ENCODE measurements around the gene HADHA.
"Not testable (repeated sequence)": the region's sequence is repeated elsewhere in the genome, so short reads cannot be mapped to it uniquely, and the experiment has no call there.

HADHA gene

DNA sequence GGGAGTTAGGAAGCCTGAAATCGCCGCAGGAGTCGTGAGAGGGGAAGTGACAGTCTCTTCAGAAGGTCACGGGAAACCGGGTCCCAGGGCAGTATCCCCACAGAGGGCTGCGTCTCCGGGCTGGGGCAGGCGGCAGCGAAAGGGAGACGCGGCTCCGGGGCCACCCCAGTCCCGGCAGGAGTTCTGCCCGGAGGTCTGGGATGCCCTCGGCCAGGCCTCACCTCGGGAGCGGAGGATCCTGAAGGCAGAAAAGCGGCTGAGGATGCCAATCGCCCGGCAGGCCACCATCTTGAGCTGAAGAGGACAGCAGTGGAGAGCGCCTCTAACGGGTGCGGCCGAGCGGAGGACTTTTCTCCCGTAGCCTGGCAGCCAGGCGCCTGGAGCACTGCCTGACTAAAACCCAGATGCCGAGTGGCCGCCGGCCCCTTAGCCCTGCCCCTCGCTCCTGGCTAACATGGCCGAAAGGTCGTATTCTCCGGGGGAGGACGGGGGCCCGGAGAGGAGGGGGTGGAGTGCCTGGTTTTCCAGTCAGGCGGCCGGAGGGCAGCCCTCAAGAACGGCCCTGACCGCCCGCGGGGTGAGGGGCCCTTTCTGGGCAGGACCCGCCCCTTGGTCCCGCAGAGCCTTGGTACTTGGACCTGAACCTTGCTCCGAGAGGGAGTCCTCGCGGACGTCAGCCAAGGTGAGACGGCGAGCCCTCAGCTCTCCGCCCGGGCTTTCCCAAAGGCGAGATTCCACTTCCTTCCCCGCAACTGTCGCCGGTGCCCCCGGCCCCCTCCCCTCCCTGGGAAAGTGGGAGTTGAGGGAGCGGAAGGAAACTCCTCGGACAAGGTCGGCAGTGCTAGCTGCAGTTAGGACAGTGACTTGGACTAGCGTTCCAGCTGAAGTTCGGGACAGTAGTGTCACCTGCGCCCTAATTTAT lies at the start of gene HADHA, which contains the start of gene HADHB:
TSS of gene HADHA (minus strand) at position 324 of the 922 bp plus-strand sequence. CDS start at position 288, 36 bp downstream.
TSS of gene HADHB (plus strand) at position 631 of the 922 bp plus-strand sequence. CDS start 9,316 bp downstream, outside the sequence.
- DNase-seq (ENCODE audit: low read depth in 3 of 3) = peak; percentile 62 to 85 (median 71)

DNA sequence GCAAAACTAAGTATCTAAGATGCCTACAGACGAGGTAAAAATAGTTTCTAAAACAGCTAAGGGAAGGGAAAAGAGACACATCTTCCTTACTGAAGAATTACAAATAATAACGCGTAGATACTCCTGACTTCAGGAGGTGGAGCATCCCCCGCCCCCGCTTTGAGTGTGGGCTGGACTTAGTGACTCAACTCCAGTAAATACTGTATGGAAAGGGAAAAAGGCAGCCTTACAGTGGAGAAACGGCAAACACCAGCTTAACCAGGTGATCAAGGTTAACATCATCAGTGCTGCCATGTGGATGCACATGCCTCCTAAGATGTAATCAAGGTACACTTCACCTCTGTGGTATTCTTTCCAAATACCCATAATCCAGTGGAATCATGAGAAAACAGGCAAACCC lies 48.2 kb upstream of the HADHA start:
- DNase-seq (ENCODE audit: low read depth in 3 of 3) = no peak

DNA sequence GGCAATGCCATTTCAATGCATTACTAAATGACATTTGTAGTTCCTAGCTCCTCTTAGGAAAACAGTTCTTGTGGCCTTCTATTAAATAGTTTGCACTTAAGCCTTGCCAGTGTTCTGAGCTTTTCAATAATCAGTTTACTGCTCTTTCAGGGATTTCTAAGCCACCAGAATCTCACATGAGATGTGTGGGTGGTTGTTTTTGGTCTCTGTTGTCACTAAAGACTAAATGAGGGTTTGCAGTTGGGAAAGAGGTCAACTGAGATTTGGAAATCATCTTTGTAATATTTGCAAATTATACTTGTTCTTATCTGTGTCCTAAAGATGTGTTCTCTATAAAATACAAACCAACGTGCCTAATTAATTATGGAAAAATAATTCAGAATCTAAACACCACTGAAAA lies 45.6 kb upstream of the HADHA start:
- DNase-seq (ENCODE audit: low read depth in 3 of 3) = no peak

DNA sequence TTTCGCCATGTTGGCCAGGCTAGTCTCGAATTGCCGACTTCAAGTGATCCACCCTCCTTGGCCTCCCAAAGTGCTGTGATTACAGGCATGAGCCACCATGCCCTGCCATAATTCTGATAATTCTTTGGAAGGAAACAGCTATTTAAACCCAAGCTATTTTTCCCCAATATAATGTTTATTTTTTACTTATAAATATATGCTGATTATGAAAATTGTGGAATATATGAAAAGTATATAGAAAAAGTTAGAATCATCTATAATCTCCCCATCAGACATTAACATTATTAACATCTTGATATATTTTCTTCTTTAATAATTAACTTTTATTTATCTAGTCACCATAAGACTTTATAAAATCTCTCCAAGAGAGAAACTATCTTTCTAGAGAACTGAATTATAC lies 41.5 kb upstream of the HADHA start:
- no peak for DNase-seq (ENCODE audit: low read depth in 3 of 3)

DNA sequence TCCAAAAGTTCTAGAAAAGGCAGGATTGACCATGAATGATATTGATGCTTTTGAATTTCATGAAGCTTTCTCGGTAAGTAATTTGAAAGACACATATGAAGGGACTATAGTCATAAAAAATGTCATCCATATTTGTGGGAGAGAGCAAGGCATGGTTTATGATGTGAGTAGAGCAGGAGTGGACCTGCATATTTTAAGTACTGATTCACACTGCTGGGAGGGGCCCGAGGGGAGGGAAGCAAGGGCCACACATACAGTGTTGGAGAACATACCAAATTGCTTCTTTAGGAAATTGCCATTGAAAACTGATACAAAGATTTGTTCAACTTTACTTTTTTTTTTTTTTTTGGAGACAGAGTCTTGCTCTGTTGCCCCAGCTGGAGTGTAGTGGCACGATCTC lies 39.7 kb upstream of the HADHA start:
- no peak for DNase-seq (ENCODE audit: low read depth in 3 of 3)

DNA sequence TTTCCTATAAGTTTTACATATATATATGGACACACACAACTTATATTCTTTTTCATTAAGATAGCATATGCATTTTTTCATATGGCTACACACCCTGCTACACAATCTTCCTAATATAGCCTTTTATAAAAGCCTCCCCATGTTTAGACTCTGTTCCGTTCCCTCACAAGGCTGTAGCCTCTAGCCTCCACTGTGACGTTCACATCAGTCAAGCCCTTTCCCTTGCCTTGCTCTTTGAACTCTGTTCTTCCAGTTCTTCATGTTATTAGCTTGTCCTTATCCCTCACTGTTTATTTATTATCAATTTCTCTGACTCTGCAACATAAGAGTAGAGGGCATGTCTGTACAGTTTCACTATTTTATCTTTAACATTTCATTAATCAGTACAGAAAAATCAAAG lies 39.2 kb upstream of the HADHA start:
- no peak for DNase-seq (ENCODE audit: low read depth in 3 of 3)

DNA sequence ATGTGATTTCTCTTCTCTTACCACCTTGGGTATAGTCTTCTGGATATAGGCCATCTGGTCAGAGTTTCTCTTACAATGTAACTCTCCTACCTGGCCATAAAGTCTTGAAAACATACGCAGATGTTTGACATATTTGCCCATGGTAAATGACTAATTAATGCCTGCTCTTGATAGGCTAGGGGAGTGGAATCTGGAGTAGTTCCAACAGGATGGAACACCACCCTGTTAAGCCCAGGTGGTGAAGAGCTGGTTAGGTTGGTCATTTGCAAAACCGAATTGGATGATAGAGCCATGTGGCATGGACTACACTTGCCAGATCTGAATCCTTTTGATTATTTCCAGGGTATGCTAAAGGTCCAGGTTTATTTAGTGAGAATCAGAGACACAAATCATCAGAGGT lies 36.8 kb upstream of the HADHA start:
- DNase-seq (ENCODE audit: low read depth in 3 of 3) = no peak

DNA sequence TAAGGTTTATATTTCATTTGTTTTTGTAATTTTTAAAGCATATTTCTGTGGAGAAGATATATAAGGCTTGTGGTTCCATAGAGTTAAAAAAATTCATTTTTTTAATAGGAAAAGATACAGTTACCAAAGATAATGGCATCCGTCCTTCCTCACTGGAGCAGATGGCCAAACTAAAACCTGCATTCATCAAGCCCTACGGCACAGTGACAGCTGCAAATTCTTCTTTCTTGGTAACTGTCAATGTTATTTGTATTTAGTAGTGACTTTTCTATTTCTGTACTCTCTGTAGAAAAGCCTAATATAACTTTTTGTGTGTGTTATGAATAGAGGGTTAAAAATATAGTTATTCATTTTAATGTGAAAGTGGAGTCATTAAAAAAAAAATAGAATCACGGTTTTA lies 35.5 kb upstream of the HADHA start:
- DNase-seq (ENCODE audit: low read depth in 3 of 3) = no peak

DNA sequence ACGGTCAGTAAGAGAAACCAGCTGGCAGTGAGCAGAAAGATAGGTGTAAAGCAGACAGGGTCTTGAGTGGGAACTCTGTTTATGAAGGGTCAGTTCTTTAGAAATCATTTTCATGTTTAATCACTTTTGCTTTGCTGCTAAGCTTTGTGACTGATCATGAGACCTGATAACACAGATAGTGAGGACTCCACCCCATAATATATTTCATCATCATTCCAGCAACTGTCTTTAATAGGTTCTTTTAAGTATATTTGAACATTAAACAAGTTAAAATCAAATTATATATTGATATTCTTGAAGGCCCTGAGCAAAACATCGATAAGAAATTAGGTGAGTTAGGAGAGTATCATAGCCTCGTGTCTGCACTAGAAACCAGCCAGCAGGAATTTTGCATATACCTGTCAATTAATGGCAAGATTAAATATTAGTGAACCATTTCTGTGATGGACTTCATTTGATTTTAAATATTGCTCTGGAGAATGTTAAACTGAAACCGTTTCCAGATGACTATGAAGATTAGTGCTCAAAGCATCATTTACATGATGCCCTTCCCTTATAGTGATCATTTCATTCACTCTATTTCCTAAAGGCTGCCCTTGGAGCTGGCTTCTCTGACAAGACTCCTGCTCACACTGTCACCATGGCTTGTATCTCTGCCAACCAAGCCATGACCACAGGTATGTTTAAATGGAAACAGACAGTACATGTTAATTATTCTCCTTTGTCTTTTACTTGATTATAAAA lies 32.2 kb upstream of the HADHA start:
- no peak for DNase-seq (ENCODE audit: low read depth in 3 of 3)

DNA sequence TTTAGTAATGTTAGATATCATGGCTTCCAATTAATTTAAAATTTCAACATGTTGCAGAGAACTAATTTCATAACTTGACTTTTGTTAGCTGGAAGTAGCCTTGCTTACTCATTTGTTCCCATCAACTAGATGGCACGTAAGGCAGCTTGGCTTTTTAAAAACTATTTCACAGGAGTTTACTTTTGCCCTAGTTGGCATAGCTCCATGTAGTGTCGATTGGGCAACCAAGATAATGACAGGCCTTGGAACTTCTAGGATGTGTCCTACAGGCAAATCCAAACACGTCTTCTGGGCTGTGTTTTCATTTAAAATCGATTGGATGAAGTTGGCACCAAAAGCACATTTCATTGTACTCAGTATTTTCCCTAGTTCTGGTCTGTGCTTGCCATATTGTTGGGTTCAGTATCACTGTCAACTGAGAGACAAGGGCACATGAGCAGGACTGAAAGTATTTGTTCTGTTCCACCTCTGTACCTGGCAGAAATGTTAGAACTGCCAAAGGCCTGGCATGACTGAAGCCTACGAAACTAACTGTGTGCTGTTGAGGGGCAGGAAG lies 29.7 kb upstream of the HADHA start:
- no peak for DNase-seq (ENCODE audit: low read depth in 3 of 3)

DNA sequence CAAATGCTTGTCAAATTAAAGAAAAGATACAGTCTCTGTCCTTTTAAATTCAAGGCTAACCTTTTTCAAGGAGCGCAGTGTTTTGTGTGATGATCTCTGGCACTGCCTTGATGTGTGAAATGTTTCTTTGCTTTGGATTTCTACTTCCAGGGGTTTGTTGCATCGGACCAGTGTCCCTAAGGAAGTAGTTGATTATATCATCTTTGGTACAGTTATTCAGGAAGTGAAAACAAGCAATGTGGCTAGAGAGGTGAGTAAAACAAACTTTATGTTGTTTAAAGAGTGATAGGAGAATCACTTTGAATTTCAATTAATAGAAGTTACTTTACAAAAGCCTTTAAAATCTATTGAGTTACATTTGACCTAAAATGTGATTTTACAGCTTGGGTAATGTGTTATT lies 29.1 kb upstream of the HADHA start:
- no peak for DNase-seq (ENCODE audit: low read depth in 3 of 3)

DNA sequence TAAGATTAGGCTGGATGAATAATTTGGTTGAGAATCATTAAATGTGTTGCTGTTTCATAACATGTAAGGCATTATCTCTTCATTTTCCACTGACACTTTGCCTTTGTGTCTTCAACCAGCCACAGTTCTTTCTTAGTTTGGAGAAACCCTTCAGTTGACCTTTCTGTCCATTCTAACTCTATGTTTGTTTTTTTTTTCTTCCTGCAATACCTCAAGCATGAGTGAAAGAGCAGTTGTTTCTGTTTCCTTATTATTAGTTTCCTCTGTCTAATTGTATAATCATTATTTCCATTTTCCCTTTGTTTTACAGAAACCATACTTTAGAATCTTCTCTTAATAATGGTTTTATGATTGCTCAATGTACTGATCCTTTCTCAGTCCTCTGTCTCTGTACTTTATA lies 25.9 kb upstream of the HADHA start:
- DNase-seq (ENCODE audit: low read depth in 3 of 3) = no peak

DNA sequence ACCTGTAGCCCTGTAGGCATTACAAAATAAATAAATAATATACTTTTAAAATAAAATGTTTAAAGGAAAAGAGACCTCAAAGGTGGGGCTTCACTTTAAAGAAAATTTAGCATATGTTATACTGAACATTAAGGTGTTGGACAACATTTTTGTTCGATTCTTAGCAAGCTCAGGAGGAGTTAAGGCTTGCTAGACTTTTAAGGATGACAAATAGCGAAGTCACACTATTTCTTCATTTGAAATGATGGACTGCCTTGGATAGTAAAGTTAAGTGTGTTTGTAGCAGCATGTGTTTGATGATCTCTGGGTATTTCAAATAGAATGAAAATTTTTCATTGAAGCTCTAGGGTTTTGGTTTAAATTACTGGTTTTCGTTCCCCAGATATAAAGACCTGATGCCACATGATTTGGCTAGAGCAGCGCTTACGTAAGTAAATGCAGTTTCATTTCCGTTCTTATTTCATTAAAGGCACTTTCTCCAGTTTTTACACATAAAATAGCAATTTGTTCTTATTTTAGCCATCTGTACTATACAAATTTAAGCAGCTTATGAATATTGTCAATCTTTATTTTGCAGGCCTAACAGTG lies 25.2 kb upstream of the HADHA start:
- DNase-seq (ENCODE audit: low read depth in 3 of 3) = no peak

DNA sequence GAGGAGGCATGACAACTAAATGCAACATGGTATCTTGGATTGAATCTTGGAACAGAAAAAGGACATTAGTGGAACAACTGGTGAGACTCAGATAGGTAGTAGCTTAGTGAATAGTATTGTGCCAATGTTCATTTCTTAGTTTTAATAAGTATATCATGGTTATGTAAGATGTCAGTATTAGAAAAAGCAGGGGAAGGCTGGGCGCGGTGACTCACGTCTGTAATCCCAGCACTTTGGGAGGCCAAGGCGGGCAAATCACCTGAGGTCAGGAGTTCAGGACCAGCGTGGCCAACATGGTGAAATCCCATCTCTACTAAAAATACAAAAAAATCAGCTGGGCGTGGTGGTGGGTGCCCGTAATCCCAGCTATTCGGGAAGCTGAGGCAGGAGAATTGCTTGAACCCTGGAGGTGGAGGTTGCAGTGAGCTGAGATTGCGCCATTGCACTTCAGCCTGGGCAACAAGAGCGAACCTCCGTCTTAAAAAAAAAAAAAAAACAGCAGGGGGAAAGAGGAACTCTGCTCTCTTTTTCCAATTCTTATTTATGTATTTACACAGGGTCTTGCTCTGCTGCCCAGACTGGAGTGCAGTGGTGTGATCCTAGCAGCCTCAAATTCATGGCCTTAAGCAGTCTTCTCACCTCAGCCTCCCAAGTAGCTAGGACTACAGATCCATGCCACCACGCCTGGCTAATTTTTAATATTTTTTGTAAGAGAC lies 24.4 kb upstream of the HADHA start:
- not testable (repeated sequence) for DNase-seq (ENCODE audit: low read depth in 3 of 3)

DNA sequence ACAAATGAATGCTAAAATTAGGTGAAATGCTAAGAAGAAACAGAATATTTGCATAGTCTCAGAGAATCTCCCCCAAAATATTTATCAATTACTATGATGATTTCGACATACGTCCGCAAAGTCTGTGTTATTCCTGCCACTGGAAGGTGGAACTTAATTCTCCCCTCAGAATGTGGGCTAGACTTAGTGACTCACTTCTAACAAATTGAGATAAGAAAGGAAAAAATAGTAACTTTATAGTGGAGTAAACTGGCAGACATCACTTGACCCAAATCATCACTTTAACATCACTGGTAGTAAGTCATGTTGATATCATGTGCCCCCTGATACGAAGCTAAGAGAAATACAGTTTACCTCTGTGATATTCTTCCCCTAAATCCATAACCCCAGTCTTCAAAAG lies 23.8 kb upstream of the HADHA start:
- DNase-seq (ENCODE audit: low read depth in 3 of 3) = no peak

DNA sequence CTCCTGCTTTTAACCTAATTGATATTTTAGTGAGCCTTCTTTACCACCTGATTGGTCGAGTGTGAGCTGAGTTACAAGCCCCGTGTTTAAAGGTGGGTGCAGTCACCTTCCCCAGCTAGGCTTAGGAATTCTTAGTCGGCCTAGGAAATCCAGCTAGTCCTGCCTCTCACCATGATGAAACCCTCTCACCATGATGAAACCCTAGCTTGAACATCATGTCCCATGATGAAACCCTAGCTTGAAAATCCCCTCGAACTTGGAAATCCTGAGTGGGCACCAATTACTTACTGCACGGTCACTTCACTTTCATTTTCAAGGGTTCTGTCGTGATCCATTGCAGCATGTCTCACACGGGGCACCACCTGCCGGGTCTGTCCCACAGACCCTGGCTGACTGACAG lies 14.4 kb upstream of the HADHA start:
- not testable (repeated sequence) for DNase-seq (ENCODE audit: low read depth in 3 of 3)

DNA sequence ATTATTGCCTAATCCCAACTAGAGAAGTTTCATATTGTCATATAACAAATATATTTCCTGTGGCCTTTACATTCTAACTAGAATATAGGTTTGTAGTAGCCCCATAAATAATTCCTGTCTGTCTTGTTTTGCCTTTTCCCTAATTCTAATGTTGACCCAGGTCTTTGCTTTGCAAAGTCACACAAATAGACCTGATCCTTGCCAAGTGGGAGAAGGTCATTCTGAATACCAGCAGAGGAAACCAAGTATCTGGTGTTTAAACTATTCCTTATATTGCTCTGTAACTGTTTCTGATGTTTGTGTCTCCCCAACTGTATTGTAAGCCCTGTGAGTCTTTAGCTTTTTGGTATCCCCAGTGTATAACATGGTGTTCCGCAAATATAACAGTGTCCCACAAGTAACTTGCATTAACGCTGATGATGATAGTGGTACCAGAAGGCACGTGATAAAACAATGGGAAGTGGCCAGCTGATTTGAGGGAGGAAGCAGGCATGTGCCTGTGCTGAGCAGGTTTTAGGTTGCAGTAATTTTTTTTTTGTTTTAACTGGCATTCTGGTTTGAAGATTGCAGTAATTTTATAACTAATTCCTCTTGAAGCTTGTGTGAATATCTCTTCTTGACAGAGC lies 11.4 kb upstream of the HADHA start:
- no peak for DNase-seq (ENCODE audit: low read depth in 3 of 3)

DNA sequence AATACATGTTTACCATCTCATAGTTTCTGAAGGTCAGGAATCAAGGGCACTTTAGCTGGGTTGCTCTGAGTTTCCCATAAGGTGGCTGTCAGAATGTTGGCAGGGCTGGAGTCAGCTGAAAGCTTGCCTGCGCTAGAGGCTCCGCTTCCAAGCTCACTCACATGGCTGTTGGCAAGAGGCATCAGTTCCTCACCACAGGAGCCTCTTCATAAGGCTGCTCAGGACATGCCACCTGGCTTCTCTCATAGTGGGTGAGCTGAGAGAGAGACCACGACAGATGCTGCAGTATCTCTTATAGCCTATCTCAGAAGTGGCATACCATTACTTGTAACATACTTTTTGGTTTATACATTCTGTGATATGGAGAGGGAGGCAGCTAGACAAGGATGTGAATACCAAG lies 7.5 kb upstream of the HADHA start:
- DNase-seq (ENCODE audit: low read depth in 3 of 3) = no peak

DNA sequence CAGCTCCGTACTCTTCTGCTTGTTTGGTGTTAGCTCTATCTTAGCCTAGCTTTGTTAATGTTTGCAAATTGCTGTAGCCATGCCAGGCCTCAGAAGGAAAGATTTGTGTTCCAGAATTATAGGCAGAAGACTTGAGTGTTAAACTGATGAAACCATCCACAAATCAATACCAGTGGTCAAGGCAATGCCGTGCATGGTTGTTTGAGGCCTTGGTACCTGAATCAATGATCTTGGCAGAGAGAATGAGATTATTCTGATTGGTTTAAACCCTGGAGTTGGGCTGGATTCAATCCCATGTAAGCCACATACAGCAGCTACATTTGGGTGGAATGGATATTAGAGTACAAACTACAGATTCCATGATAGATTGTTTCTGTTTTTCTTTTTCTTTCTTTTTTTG lies 5.2 kb upstream of the HADHA start:
- DNase-seq (ENCODE audit: low read depth in 3 of 3) = no peak

DNA sequence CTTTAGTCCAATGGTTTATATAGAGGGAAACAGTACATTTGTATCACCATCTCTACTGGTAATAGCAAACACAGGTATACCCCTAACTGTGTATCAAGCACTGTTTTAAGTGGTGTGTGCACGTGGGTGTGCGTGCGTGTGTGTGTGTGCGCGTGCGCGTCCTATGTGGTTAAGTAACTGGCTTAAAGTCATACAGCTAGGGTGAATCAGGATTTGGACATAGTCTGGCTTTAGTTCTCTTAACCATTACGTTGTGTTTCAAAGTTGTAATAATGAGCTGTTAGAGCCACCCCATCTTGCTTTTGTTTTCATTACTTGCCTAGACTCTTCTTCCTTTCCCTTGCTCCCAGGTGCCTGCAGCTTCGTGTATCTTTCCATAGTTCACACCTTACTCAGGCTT lies 2.4 kb upstream of the HADHA start:
- no peak for DNase-seq (ENCODE audit: low read depth in 3 of 3)

DNA sequence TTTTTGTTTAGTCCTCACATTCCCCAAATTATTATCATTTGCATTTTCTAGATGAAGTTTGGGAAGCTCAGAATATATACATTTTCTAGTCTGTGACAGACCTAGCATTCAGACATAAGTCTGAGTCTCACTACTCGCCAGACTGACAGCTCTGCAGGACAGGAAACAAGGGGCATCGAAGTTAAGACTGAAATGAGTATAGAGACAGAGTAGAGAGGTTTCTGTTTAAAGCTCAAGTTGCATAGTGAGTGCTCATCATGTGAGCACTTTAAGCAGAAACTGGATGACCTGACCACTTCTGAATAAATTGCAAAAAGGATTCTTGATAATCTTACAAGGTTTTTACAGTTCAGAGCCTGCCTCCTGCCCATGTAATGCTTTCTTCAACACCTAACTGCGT lies 1.4 kb upstream of the HADHA start:
- DNase-seq (ENCODE audit: low read depth in 3 of 3) = no peak

Measured in stimulated activated CD4-positive, alpha-beta T cell treated with anti-CD3 and anti-CD28 coated beads, TNF-alpha, amount 100 ng/mL, for 24 hours (primary cell).